ENCODE data around the gene CYP1B1.

GRCh38 chr2:38028829-38029228, 47.1 kb downstream of the CYP1B1 start:
- TF ChIP-seq YY1 (IDR thresholded peaks at IDR 0.05; ENCODE audit: insufficient read depth, insufficient read length) (no peak), ZNF274 (IDR thresholded peaks at IDR 0.05; ENCODE audit: low read depth, low read length) (no peak), SUZ12 (IDR thresholded peaks at IDR 0.05; ENCODE audit: extremely low read depth, insufficient read depth, insufficient read length) (no peak)

Data from NT2/D1 (cell line).